GM13976 (cell line): ENCODE data around the gene NEGR1.

Experiments used
- DNase-seq: peaks from one replicate; pipeline ENCODE4 v3.0.0; 2012; ENCODE audit warnings: low spot score
- CTCF ChIP-seq: IDR thresholded peaks from 2 replicates; pipeline ENCODE4 v1.5.1; 2012; ENCODE audit warnings: borderline replicate concordance, mild to moderate bottlenecking; ENCODE audit not compliant: insufficient read depth; ENCODE audit errors: extremely low read depth, missing control alignments, control extremely low read depth
- in situ Hi-C: fragments of 300-500 bp; cut with MboI; formaldehyde crosslinking; loops from one replicate; pipeline ENCODE4 v1.12.0; 2022; ENCODE audit warnings: low sequenced_read_pairs, mixed read lengths, inconsistent platforms; ENCODE audit not compliant: unreplicated experiment

Gene NEGR1

GRCh38 chr1:71488555-71489252 is 793.6 kb downstream of the NEGR1 start:
- no peak for TF ChIP-seq CTCF
- no peak for DNase-seq
- in situ Hi-C loops = no loop called here

GRCh38 chr1:71473331-71473730 is 809.0 kb downstream of the NEGR1 start:
- no peak for TF ChIP-seq CTCF
- in situ Hi-C loops = no loop called here
- DNase-seq = no peak

- in situ Hi-C loops = no loop called here
- no peak for TF ChIP-seq CTCF
- DNase-seq = no peak
Observed at GRCh38 chr1:71465093-71465492, 817.2 kb downstream of the NEGR1 start.

- no peak for DNase-seq
- in situ Hi-C loops = no loop called here
- no peak for TF ChIP-seq CTCF
Observed at GRCh38 chr1:71464016-71464415, 818.3 kb downstream of the NEGR1 start.

- in situ Hi-C loops = no loop called here
- DNase-seq = no peak
- TF ChIP-seq CTCF = no peak
Observed at GRCh38 chr1:71463144-71463543, 819.2 kb downstream of the NEGR1 start.

- no peak for DNase-seq
- in situ Hi-C loops = no loop called here
- no peak for TF ChIP-seq CTCF
Observed at GRCh38 chr1:71462247-71462646, 820.1 kb downstream of the NEGR1 start.
